ENCODE measurements around the gene SLC34A1. TPM values are rescaled to one million over a fixed set of nuclear protein-coding genes. Genes with fewer than 3 reads are reported as not detected.
"Not testable (repeated sequence)": the region's sequence is repeated elsewhere in the genome, so short reads cannot be mapped to it uniquely, and the experiment has no call there.

Gene SLC34A1
- total RNA-seq, 4 donors from 2014 or later, result 0.12 TPM; not detected in 3

DNA sequence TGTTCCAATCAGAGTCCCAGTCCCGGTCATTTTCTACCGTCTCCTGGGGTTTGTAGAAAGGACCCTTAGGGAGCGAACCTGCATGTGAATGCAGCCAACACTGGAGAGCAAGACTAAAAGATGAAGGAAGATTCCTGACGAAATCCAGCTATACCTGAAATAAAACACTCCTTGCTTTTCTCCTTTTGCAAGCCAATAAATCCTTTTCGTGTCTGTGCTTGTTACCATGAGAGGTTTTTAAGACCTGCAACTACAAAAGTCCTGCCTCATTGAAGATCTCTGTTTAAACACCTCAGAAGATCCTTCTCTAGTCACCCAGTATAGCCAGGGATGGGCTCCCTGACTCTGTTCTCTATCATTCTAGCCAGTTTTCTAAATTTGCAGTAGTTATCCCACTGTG, 10.0 kb upstream of the SLC34A1 start:
- no peak for TF ChIP-seq POLR2AphosphoS5 (IDR thresholded peaks at IDR 0.05)
- no peak for TF ChIP-seq POLR2A (IDR thresholded peaks at IDR 0.05)
- TF ChIP-seq, protein P1, sequence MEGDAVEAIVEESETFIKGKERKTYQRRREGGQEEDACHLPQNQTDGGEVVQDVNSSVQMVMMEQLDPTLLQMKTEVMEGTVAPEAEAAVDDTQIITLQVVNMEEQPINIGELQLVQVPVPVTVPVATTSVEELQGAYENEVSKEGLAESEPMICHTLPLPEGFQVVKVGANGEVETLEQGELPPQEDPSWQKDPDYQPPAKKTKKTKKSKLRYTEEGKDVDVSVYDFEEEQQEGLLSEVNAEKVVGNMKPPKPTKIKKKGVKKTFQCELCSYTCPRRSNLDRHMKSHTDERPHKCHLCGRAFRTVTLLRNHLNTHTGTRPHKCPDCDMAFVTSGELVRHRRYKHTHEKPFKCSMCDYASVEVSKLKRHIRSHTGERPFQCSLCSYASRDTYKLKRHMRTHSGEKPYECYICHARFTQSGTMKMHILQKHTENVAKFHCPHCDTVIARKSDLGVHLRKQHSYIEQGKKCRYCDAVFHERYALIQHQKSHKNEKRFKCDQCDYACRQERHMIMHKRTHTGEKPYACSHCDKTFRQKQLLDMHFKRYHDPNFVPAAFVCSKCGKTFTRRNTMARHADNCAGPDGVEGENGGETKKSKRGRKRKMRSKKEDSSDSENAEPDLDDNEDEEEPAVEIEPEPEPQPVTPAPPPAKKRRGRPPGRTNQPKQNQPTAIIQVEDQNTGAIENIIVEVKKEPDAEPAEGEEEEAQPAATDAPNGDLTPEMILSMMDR (IDR thresholded peaks at IDR 0.05), result no peak
- no peak for TF ChIP-seq EP300 (IDR thresholded peaks at IDR 0.05)
- Histone ChIP-seq H3K4me1 (peaks cover 0 to 31% (median 0%) of the 10 kb centered on the region in 3 donors), H3K4me3 (no peak overlapping the region), H3K9me3 (no peaks in the 10 kb centered on the region), H3K27ac (no peak overlapping the region), H3K27me3 (peaks cover 7% of the 10 kb centered on the region), H3K36me3 (peaks cover 0 to 10% of the 10 kb centered on the region in 2 donors)
- no peak for ATAC-seq
- WGBS, 2 donors (ENCODE audit: low coverage in 1 of 2), result 46 to 55% methylated on average over 2 to 5 of the region's 5 CpGs

DNA sequence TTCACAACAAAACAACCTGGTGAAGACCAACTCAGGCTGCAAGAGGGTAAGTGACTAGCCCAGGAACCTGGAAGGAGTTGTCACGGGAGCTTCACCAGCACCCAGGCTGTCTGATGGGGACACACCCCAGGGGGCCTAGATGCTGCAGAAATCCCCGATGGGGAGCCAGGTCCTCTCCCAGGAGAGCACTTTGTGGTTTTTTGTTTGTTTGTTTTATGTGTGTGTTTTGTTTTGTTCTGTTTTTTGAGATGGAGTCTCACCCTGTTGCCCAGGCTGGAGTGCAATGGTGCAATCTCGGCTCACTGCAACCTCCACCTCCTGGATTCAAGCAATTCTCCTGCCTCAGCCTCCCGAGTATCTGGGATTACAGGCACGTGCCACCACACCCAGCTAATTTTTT, 8.7 kb upstream of the SLC34A1 start:
- not testable (repeated sequence) for H3K27ac ChIP-seq, H3K9me3 ChIP-seq, H3K4me3 ChIP-seq, H3K27me3 ChIP-seq, H3K36me3 ChIP-seq, ATAC-seq
- WGBS, 2 donors (ENCODE audit: low coverage in 1 of 2), result 84 to 88% methylated on average over 3 to 5 of the region's 5 CpGs
- H3K4me1 ChIP-seq, result peaks cover 0 to 18% (median 0%) of the 10 kb centered on the region in 3 donors

DNA sequence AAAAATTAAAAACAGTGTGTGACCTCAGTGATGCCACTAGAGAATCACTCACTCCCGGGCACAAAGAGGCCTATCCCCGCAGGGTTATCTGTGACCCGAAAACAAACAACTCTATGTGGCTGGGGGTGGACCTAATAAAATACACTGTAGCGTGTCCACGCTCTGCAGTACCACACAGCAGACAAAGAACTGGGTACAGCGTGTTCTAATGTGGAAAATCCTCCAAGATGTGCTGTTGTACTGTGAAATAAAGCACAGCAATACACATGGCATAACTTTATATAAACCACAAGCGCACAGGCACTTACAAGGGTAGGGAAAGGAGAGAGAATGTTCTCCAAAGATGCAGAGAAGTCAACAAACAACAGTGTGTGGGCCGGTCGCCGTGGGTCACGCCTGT, 8.1 kb upstream of the SLC34A1 start:
- TF ChIP-seq POLR2A (IDR thresholded peaks at IDR 0.05) (no peak), EP300 (IDR thresholded peaks at IDR 0.05) (no peak), POLR2AphosphoS5 (IDR thresholded peaks at IDR 0.05) (no peak)
- TF ChIP-seq, protein P1 (IDR thresholded peaks at IDR 0.05), result no peak
- 75 to 92% methylated on average over 8 to 11 of the region's 11 CpGs for WGBS, 2 donors (ENCODE audit: low coverage in 1 of 2)
- no peak overlapping the region for H3K4me3 ChIP-seq
- H3K27ac ChIP-seq, result no peak overlapping the region
- peaks cover 0 to 12% (median 0%) of the 10 kb centered on the region in 3 donors for H3K4me1 ChIP-seq
- no peak for ATAC-seq
- H3K36me3 ChIP-seq, result peaks cover 0 to 10% of the 10 kb centered on the region in 2 donors
- H3K9me3 ChIP-seq, result no peaks in the 10 kb centered on the region
- peaks cover 7% of the 10 kb centered on the region for H3K27me3 ChIP-seq

DNA sequence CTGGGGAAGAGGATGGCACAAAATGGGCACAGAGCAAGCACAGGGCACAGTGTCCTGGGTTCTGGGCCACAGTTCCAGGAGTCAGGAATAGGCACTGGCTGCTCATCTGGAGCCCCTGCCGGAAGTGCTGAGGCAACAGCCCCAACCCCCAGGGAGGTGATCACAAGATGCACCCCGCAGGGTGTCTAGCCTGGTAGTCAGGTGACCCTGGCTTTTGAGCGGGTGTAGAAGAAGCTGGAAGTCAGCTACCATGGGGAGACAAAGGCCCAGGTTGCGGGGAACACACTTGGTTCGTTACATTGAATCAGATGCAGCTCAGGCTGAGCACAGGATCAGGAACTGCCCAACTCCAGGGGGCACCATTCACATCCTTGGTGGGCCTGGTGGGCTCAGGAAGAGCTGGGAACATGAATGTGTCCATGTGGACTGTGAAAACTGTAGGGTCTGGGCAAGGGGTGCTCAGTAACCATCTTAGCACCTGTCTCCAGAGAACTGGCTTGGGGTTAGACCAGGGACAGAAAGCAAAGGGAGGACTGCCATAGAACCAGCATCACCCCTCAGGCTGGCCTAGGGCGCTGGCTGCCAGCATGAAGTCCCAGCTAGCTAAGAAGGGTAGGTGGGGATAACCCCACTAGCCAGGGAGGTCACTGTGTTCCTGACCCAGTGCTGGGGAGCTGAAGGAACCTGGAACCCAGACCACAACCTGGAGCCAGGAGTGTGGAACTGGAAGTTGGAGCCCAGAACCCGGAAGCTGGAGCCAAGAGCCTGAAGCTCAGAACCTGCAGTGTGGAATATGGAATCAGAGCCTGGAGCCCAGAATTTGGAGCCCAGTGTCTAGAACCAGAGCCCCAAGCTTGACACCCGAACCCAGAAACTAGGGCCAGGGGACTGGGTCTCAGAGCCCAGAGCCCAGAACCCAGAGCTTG, 6.1 kb upstream of the SLC34A1 start:
- WGBS, 2 donors (ENCODE audit: low coverage in 1 of 2), result 88 to 100% methylated on average over 1 to 4 of the region's 8 CpGs
- H3K4me1 ChIP-seq, result peaks cover 0 to 8% (median 0%) of the 10 kb centered on the region in 3 donors
- H3K4me3 ChIP-seq, result no peak overlapping the region
- TF ChIP-seq POLR2A (IDR thresholded peaks at IDR 0.05) (no peak), EP300 (IDR thresholded peaks at IDR 0.05) (no peak), POLR2AphosphoS5 (IDR thresholded peaks at IDR 0.05) (no peak)
- TF ChIP-seq, protein P1 (IDR thresholded peaks at IDR 0.05), result no peak
- H3K36me3 ChIP-seq, result no peaks in the 10 kb centered on the region
- H3K27ac ChIP-seq, result no peak overlapping the region
- H3K27me3 ChIP-seq, result peaks cover 7% of the 10 kb centered on the region
- no peaks in the 10 kb centered on the region for H3K9me3 ChIP-seq
- ATAC-seq, result no peak

DNA sequence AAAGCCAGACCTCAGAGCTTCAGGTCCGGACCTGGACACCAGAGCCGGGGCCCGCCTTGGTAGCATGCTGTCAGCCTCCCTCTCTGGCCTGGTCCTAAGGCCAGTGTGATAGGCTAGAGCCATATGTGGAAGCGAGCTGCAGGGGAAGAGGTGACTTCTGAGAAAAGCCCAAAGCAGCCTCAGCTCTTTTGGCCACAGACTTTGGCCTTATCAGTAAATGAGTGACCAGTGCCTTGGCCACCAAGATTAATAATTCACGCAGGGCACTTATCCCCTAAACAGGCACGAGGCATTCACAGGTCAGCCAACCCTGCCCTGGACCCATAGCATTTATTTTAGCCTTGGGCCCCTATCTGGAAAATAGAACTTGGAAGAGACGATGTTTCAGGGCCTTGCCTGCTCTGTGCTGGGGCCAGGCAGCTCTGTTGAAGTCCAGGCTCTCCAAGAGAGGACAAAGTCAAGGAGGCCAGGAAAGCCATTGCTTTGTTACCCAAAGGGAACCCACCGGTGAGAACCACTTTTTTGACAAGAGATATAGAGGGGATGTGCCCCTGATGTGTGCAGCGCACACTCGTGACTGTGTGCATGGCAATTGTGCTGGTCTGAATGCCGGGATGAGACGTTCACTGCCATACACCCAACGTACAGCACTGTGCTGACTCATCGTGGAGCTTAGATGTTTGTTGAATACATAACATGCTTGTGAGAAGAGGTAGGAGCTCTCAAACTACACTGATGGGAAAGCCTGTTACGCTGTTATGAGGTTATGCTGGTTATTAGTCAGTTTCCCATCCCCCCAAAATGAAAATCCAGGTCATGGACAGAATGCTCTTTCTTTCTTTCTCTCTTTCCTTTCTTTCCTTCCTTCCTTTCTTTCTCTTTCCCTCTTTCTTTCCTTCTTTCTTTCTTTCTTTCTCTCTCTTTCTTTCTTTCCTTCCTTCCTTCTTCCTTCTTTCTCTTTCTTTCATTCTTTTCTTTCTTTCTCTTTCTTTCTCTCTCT, 5.0 kb upstream of the SLC34A1 start:
- H3K36me3 ChIP-seq, result no peaks in the 10 kb centered on the region
- H3K4me1 ChIP-seq, result peaks cover 0 to 8% (median 0%) of the 10 kb centered on the region in 3 donors
- WGBS, 2 donors (ENCODE audit: low coverage in 1 of 2), result 76 to 100% methylated on average over 3 to 5 of the region's 15 CpGs
- H3K27me3 ChIP-seq, result peaks cover 13% of the 10 kb centered on the region
- TF ChIP-seq, protein P1 (IDR thresholded peaks at IDR 0.05), result no peak
- TF ChIP-seq POLR2A (IDR thresholded peaks at IDR 0.05), result no peak
- no peak for TF ChIP-seq POLR2AphosphoS5 (IDR thresholded peaks at IDR 0.05)
- TF ChIP-seq EP300 (IDR thresholded peaks at IDR 0.05), result no peak
- H3K9me3 ChIP-seq, result no peaks in the 10 kb centered on the region
- H3K4me3 ChIP-seq, result no peak overlapping the region
- ATAC-seq, result no peak
- no peak overlapping the region for H3K27ac ChIP-seq

All from gastroesophageal sphincter (tissue), 4 donors.